Germinal center (tissue), 1 donor: ENCODE results near the gene BTN2A1.
"Not testable (repeated sequence)": the region's sequence is repeated elsewhere in the genome, so short reads cannot be mapped to it uniquely, and the experiment has no call there.

Source experiments
- DNase-seq: peaks from one replicate; pipeline ENCODE4 v3.0.0; 2012; ENCODE audit warnings: mixed read lengths, low spot score

Gene BTN2A1

DNA sequence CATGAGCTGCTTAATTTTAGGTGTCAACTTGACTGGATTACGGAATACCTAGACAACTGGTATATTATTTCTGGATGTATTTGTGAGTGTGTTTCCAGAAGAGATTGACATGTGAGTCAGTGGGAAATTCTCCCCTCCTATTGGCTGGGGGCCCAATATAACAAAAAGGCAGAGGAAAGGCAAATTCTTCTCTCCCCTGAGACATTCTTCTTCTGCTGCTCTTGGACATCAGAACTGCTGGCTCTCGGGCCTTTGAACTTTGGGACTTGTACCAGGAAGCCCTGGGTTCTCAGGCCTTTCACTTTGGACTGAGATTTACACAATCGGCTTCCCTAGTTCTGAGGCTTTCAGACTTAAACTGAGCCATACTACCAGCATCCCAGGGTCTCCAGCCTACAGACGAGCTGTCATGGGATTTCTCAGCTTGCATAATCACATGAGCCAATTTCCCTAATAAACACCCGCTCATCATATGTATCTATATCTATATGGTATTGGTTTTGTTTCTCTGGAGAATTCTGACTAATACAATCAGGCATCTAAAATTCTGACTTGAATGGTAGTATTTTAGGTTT lies 25.0 kb upstream of the BTN2A1 start:
- no peak for DNase-seq

- DNase-seq, result not testable (repeated sequence)
These were observed 24.1 kb upstream of the BTN2A1 start for GRCh38 chr6:26433680-26434079.

DNA sequence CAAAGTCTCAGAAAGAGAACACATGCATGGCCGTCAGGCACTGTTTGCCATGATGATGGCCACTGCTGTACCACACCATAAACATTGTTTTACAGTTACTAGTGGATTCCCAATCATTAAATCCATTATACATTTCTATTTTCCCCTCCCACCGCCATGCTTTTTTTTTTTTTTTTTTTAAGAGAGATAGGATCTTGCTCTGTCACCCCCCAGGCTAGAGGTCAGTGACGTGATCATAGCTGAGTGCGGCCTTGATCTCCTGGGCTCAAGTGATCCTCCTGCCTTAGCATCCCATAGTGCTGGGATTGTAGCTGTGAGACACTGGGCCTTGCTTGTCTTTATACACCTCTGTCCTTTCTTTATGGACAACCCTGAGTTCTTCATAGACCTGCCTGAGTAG lies 21.7 kb upstream of the BTN2A1 start:
- DNase-seq, result no peak

GRCh38 chr6:26437550-26437949 lies 20.2 kb upstream of the BTN2A1 start:
- no peak for DNase-seq

- no peak for DNase-seq
These were observed 19.8 kb upstream of the BTN2A1 start for GRCh38 chr6:26438000-26438399.

DNA sequence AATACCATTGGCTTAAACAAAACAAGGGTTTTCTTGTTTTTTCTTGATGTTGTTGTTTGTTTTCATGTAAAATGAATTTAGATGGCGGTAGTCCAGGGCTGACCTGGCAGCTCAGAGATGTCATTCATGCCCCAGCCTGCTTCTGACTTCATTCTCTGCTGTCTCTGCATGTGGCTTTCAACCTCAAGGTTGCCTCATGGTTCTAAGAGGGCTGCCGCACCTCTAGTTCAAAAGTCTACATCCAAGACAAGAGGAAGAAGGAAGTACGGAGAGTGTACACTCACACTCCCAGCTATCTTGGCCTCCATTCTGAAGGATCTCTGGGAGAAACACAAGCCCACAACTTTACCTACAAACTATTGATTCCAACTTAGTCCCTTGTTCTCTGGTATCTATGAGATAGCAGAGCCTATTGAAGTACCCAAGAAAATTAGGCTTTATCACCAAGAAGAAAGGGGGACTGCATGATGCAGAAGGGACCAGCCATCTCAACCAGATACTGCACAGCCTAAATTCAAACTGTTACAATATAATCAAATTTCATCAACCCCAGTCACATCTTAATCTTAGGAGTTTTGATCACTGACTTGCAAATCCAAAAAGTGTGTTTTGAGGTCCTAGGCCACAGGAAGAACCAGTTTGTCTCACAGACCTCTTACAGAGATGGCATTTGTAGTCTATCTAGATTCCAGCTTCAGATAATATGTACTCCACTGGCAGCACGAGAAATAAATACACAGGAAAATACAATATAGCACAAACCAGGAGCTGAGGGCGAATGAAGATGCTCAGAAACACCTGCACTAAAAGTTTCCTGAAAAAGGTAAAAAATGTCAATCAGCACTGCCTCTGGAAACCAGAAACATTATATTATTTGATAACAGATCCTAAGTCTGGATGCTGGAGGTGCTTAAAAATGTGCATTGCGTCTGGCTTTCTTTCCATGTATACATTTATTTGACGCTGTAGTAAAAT lies 18.3 kb upstream of the BTN2A1 start:
- no peak for DNase-seq

DNA sequence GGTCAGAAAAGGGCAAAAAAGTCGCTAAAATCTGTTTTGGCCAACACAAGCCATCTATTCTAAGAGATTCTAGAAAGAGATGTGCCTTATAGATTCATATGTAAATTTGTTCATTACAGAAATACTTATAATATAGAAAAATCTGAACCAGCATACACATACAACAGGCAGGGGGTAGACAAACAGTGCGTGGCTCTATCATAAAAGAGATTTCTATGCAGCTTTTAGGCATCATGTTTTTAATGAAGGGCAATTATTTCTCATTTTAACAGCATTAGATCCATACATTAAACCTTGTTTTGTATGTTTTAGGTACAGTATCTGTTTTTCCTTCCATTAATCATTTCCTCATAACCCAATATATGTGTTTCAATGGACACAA lies 16.8 kb upstream of the BTN2A1 start:
- no peak for DNase-seq

DNA sequence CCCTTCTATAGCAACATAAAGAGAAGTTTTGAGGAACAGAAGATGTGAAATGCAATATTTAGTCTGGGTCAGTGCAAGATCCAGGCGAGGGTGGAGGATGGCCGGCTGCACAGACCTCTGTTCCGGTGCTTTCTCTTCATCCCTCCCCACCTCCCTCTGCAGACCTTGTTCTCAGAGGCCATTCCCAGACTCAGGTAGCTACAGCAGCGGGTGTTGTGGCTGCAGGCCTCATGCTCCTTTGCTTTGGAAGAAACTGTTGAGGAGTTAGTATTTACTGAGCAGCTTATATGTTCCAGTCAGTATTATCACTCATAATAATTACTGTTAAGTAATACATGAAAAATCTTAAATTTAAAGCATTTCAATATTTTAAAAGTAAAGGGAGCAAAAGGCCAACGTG lies 15.8 kb upstream of the BTN2A1 start:
- no peak for DNase-seq

GRCh38 chr6:26445934-26446667 lies 11.7 kb upstream of the BTN2A1 start:
- no peak for DNase-seq

- no peak for DNase-seq
These were observed 10.5 kb upstream of the BTN2A1 start for GRCh38 chr6:26447257-26447656.

GRCh38 chr6:26450240-26450639 lies 7.5 kb upstream of the BTN2A1 start:
- DNase-seq, result no peak

- DNase-seq, result no peak
These were observed 5.0 kb upstream of the BTN2A1 start for GRCh38 chr6:26452631-26453235.

DNA sequence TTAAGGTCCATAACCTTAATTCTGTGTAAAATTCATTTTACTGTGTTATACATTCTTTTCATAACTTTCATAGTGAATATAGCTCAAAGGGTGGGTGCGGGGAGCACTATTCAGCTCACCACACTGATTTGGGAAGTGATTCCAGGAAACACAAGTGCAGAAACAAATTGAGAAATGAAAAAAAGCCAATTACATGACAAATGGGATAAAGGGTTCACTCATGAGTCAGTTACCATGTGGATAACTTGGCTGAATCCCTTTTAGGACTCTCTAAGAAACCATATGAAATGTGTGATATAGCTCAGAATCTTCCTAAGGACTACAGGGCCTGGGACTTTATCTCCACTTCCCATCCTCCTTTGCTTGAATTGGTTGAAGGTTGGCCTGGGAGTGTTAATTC lies 3.1 kb upstream of the BTN2A1 start:
- DNase-seq, result no peak

GRCh38 chr6:26455357-26455970 lies 2.3 kb upstream of the BTN2A1 start:
- no peak for DNase-seq

DNA sequence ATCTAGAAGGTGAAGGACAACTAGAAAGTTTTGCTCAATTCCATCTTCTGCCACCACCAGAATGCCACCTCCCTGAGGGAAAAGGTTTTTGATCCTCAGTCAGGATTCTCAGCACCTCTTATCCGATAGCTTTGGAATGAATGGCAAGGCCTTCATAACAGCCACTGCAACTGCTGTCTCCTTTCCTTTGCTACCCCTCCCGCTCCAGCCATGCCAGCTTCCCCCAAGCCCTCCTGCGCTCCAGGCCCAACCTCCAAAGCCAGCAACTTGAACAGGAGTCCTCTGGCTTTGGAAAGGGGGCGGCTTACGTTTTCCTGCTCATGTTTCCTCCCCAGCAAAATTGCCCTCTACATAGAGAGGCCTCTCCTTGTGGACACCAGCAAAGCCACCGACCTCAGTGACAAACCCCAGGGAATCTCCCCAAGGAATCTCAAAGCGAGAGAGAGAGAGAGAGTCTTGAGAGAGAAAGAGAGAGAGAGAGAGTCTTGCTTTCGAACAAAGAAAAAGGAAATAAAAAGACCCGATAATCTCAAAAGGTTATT lies 420 bp upstream of the BTN2A1 start:
- no peak for DNase-seq

DNA sequence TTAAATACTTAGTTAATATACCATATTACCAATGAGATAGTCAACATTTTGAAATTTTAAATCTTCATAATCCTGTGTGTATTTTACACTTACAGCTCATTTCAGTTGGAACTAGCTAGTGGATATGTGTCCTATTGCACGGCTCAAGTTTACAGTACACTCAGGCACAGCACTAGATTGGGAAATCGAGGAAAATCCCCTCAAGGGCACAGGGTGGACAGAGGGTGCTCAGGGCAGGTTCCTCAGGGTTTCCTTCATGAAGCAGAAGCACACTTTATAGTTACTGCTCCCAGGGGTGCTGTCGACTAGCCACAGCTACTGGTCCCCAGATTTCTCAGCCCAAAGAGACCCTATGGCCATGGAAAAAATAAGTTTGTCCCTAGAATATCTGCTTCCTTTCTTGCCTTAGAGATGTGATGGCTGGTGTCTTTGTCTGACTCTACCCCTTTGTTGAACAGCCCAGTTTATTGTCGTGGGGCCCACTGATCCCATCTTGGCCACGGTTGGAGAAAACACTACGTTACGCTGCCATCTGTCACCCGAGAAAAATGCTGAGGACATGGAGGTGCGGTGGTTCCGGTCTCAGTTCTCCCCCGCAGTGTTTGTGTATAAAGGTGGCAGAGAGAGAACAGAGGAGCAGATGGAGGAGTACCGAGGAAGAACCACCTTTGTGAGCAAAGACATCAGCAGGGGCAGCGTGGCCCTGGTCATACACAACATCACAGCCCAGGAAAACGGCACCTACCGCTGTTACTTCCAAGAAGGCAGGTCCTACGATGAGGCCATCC lies 1.5 kb downstream of the BTN2A1 start:
- DNase-seq, result no peak

DNA sequence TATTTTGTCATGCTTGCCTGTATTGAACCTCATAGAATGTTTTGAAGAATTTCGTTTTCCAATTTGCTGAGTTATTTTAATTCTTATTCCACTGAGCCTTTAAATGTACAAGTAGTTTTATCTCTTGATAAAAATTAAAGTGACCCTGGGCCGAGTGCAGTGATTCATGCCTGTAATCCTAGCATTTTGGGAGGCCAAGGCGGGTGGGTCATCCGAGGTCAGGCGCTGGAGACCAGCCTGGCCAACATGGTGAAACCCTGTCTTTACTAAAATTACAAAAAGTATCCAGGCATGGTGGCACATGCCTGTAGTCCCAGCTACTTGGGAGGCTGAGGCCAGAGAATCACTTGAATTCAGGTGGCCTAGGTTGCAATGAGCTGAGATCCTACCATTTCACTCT lies 3.6 kb downstream of the BTN2A1 start:
- DNase-seq, result not testable (repeated sequence)

GRCh38 chr6:26464014-26464413 lies 6.3 kb downstream of the BTN2A1 start:
- DNase-seq, result no peak

DNA sequence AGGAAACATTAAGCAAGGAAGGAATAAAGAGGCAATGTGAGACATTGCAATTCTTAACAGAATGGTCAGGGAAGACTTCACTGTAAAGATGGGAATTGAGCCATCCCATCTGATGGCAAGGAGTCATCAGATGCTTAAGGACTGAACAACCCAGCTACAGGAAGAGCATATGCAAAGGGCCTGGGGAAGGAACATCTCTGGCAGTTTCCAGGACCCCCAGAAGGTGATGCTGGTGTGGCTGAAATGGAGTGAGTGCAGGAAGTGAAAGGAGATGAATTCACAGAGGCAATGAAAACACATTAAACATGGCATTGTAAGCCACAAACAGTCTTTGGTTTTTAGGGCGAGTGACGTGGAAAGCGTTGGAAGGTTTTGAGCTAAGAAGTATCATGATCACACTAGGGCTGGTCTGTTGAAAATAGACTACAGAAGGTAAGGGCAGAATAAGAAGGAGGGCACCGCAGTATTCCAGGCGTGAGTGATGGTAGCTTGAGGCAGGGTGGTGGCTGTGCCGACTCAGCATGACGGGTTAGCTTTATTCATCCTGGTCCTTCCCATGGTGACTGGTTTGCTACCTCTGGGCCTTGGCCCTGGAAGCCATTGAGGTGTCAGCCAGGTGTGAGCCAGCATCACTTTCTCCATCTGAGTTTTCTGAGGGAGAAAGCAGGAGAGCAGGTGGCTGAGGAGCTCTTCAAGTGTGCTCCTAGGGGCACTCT lies 6.8 kb downstream of the BTN2A1 start:
- no peak for DNase-seq

DNA sequence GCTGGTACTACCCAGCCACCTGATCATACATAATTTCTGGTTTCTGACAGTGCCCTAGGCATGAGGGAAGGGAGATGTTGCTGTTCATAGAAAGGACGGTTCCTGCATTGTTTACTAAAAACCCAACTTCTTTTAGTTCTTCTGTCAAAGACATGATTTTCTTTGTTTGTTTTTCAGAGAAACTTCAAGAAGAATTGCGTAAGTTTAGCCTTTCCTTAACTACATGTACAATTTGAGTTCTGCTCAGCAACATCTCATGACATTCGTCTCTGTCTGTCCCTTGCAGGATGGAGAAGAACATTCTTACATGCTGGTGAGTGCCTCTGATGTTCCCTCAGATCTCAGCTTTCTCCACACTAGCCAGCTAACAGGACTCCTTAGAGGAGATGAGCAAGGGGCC lies 8.0 kb downstream of the BTN2A1 start:
- no peak for DNase-seq
